Vagina (tissue), 2 donors: Measurements from ENCODE around the gene ZNF324B. TPM values are rescaled to one million over a fixed set of nuclear protein-coding genes. Genes with fewer than 3 reads are reported as not detected.

Experiments used
- DNase-seq, 2 donors: peaks; one replicate each; pipeline ENCODE4 v3.0.0-alpha.2; 2017; ENCODE audit errors: extremely low spot score in 2 of 2
- H3K27ac ChIP-seq: fragments of 200-600 bp; sonication (generic); one replicate; pipeline ENCODE4 v1.5.1; 2019
- H3K27me3 ChIP-seq: fragments of 200-600 bp; sonication (generic); one replicate; pipeline ENCODE4 v1.5.1; 2019
- H3K36me3 ChIP-seq, 2 donors: fragments of 200-600 bp; sonication (generic); one replicate each; pipeline ENCODE4 v1.5.1; 2017 to 2019
- H3K4me1 ChIP-seq: fragments of 200-600 bp; sonication (generic); one replicate; pipeline ENCODE4 v1.5.1; 2019
- H3K4me3 ChIP-seq, 2 donors: fragments of 200-600 bp; sonication (generic); 1 replicate in 1 of 2; 2 replicates in 1 of 2; pipeline ENCODE4 v1.5.1; 2016 to 2019
- H3K9me3 ChIP-seq: fragments of 200-600 bp; sonication (generic); one replicate; pipeline ENCODE4 v1.5.1; 2019
- POLR2A ChIP-seq, 2 donors: fragments of 450-650 bp; IDR thresholded peaks; one replicate each; pipeline ENCODE4 v1.6.1; 2017; ENCODE audit warnings: antibody characterized with exemption in 2 of 2, mild to moderate bottlenecking in 2 of 2, moderate library complexity in 2 of 2
- POLR2AphosphoS5 ChIP-seq, 2 donors: sonication (generic); formaldehyde crosslinking; IDR thresholded peaks; one replicate each; pipeline ENCODE4 v1.9.0; 2017; ENCODE audit warnings: antibody characterized with exemption in 2 of 2, mild to moderate bottlenecking in 2 of 2, low read depth in 1 of 2; ENCODE audit not compliant: insufficient read depth in 1 of 2
- intact Hi-C: fragments of 100-400 bp; cut with DNase I; formaldehyde crosslinking; loops from one replicate; pipeline ENCODE4 v1.15.1; 2023
- small RNA-seq: library from RNA; depleted of rRNA; stranded (forward); fragments of <200 nt; gene quantifications from one replicate; pipeline ENCODE3, GENCODE V24; 2016
- total RNA-seq: library from RNA; depleted of rRNA; stranded (reverse); fragments of >200 nt; gene quantifications from one replicate; pipeline ENCODE4 v1.2.3, GENCODE V29; 2016
- TF ChIP-seq, protein P1 (sequence below), 3 experiments: fragments of 450-650 bp in 2 of 3; fragments of 200-600 bp in 1 of 3; sonication (generic) in 1 of 3; IDR thresholded peaks; one replicate each; pipeline ENCODE4 v1.5.1; 2017 to 2019; ENCODE audit warnings: antibody characterized with exemption in 3 of 3, mild to moderate bottlenecking in 2 of 3, moderate library complexity in 2 of 3

ZNF324B gene
- total RNA-seq, 1 donor from 2014 or later: 4.2 TPM

DNA sequence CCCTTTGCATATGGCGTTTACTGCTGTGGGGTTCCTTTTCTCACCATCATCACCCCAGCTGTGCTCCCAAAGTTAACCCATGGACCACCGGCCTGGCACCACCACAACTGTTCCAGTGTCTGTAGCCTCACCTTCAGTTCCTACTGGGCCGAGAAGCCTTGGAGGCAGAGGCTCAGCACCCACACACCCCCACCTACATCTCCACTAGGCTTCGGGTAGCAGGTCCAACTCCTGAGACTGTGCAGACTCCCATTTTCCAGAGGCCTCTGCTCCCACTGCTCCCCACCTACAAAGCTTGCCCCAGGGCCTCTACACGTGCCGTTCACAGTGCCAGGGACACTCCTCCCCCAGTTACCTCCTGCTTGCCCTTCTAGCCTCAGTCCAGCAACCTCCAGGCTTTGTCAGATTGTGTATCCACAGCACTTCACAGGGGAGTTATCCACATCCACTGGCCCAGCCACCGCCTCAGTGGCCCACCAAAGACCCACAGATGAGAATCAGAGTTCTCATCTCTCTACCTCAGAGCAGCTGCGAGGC lies 46.3 kb downstream of the ZNF324B start:
- Histone ChIP-seq H3K27ac (no peak overlapping the region), H3K4me3 (no peak overlapping the region), H3K4me1 (peaks cover 28% of the 10 kb centered on the region), H3K36me3 (no peaks in the 10 kb centered on the region), H3K27me3 (no peaks in the 10 kb centered on the region), H3K9me3 (no peaks in the 10 kb centered on the region)
- DNase-seq: no peak
- TF ChIP-seq, protein P1, sequence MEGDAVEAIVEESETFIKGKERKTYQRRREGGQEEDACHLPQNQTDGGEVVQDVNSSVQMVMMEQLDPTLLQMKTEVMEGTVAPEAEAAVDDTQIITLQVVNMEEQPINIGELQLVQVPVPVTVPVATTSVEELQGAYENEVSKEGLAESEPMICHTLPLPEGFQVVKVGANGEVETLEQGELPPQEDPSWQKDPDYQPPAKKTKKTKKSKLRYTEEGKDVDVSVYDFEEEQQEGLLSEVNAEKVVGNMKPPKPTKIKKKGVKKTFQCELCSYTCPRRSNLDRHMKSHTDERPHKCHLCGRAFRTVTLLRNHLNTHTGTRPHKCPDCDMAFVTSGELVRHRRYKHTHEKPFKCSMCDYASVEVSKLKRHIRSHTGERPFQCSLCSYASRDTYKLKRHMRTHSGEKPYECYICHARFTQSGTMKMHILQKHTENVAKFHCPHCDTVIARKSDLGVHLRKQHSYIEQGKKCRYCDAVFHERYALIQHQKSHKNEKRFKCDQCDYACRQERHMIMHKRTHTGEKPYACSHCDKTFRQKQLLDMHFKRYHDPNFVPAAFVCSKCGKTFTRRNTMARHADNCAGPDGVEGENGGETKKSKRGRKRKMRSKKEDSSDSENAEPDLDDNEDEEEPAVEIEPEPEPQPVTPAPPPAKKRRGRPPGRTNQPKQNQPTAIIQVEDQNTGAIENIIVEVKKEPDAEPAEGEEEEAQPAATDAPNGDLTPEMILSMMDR (IDR thresholded peaks at IDR 0.05): no peak
- TF ChIP-seq POLR2A (IDR thresholded peaks at IDR 0.05) (no peak), POLR2AphosphoS5 (IDR thresholded peaks at IDR 0.05; ENCODE audit: insufficient read depth in 1 of 2, low read depth in 1 of 2) (no peak)
- intact Hi-C loops: no loop called here

DNA sequence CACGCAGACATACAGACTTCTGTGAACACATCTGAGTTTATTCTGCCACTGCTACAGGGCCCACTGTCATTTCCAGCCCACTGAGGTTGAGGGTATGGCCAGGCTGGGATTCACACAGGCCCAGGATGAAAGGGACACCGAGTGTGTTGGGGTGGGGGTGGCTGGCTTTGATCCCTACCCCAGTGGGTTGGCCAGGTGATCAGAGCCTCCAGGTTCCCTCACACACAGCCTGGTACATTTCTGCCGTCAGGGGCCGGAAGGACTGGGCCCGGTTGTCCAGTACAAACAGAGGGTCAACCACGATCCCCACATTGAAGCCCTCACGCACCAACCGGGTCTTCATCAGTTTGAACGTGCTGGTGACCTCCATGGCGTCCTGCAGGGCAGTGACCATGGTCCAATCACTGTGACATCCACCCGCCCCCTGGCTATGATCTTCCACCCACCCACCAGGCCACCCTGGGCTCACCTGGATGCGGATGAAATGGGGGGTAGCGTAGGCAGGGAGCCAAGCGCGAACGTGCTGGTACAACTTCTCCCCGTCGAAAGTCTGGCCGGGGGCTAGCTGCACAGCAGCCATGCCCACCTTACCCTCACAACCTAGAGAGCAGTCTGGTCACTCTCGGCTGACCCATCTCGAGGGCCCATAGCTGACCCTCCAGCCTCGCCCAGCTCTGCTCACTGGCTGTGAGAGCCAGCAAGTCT lies 47.0 kb downstream of the ZNF324B start:
- no peak overlapping the region for H3K27ac ChIP-seq
- no peak for DNase-seq

DNA sequence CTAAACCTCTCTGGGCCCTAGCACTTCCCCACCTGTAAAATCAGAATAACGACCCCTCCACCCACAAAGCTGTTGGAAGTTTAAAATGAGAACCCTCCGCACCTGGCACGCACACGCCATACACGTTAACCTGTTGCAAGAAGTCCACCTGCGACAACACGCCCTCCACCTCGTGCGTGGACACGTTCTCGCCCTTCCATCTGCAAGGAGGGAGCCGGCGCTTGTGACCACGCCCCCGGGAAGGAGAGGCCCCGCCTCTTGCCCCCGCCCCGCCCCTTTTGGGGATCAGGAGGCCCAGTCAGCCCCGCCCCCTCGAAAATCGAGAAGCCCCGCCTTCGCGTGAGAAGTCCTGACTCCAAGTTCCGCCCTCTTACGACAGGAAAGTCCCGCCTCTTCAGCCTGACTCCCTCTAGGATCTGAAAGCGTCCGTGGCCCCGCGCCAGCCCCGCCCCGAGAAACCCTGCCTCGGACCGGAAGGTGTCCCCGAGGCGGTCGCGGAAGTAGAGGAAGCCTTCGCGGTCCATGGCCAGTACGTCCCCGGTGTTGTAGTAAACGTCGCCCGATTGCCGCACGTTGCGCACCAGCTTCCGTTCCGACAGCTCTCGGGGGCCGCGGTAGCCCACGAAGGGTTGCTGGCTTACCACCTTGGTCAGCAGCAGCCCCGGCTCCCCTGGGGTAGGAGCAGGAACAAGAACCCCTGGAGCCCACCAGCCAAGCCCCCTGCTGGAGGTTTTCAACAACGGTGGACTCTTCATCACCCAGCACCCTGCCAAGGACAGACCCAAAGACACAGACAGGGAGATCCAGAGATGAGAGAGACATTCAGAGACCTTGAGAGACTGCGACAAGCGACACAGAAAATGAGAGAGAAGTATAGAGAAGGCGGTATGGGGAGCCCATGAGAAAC lies 47.9 kb downstream of the ZNF324B start:
- intact Hi-C loops: no loop called here
- Histone ChIP-seq H3K4me1 (peaks cover 28% of the 10 kb centered on the region), H3K4me3 (peak overlapping the region; percentile 51 to 75)

More for the DNA sequence above, 47.0 kb downstream of the ZNF324B start:
- H3K36me3 ChIP-seq: no peaks in the 10 kb centered on the region
- H3K27me3 ChIP-seq: no peaks in the 10 kb centered on the region
- no peaks in the 10 kb centered on the region for H3K9me3 ChIP-seq
- TF ChIP-seq, protein P1 (IDR thresholded peaks at IDR 0.05): no peak
- TF ChIP-seq POLR2AphosphoS5 (IDR thresholded peaks at IDR 0.05; ENCODE audit: insufficient read depth in 1 of 2, low read depth in 1 of 2) (no peak), POLR2A (IDR thresholded peaks at IDR 0.05) (no peak)
- H3K4me1 ChIP-seq: peaks cover 28% of the 10 kb centered on the region
- intact Hi-C loops: no loop called here
- H3K4me3 ChIP-seq: peak overlapping the region; percentile 51 to 75

DNA sequence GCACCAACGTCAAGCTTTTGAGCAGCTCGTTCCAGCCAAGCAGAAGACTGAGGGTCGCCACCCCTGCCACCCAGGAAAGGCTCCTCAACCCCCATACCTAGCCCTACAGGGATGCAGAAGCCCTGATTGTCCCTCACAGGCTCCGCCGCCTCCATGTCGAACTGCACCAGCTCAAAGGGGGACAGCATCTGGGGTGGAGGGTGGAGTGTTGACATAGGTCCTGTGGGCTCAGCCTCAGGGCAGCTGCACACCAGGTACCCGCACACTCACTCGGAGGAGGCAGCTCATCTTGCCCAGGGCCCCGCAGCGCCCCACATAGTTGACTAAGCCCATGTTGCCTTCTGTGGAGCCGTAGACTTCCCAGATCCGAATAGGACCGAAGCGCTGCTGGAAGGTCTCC lies 48.8 kb downstream of the ZNF324B start:
- Histone ChIP-seq H3K36me3 (no peaks in the 10 kb centered on the region), H3K4me1 (peaks cover 28% of the 10 kb centered on the region), H3K27ac (no peak overlapping the region), H3K4me3 (peak overlapping the region in 1 of 2 donors; percentile 75), H3K9me3 (no peaks in the 10 kb centered on the region), H3K27me3 (no peaks in the 10 kb centered on the region)
- intact Hi-C loops: no loop called here
- TF ChIP-seq, protein P1 (IDR thresholded peaks at IDR 0.05): no peak
- TF ChIP-seq POLR2A (IDR thresholded peaks at IDR 0.05) (no peak), POLR2AphosphoS5 (IDR thresholded peaks at IDR 0.05; ENCODE audit: insufficient read depth in 1 of 2, low read depth in 1 of 2) (no peak)
- no peak for DNase-seq

More for the DNA sequence above, 47.9 kb downstream of the ZNF324B start:
- H3K27ac ChIP-seq: peak overlapping the region; percentile 59
- no peaks in the 10 kb centered on the region for H3K27me3 ChIP-seq
- no peaks in the 10 kb centered on the region for H3K36me3 ChIP-seq
- TF ChIP-seq POLR2AphosphoS5 (IDR thresholded peaks at IDR 0.05; ENCODE audit: insufficient read depth in 1 of 2, low read depth in 1 of 2): peak; percentile 87 to 95
- TF ChIP-seq, protein P1 (IDR thresholded peaks at IDR 0.05): peak in 1 of 3 experiments; percentile 2
- TF ChIP-seq POLR2A (IDR thresholded peaks at IDR 0.05): peak in 1 of 2 donors; percentile 23
- H3K9me3 ChIP-seq: no peaks in the 10 kb centered on the region
- peak in 1 of 2 donors; percentile 99 for DNase-seq

Small RNA genes within 50 kb of the gene (small RNA-seq; reads per million reads assigned to genes)
- gene RN7SL693P (not detected), gene RNU6-1337P (not detected)

Other genes with a start within 250 kb of the ZNF324B start
- 20.1 TPM for gene ZNF544, start 222.7 kb upstream of the ZNF324B start, total RNA-seq
- 6.4 TPM for gene ZNF8, start 172.7 kb upstream of the ZNF324B start, total RNA-seq
- gene ERVK3-1, start 146.2 kb upstream of the ZNF324B start, total RNA-seq: 45.9 TPM
- gene ZSCAN22, start 124.6 kb upstream of the ZNF324B start, total RNA-seq: 3.9 TPM
- gene A1BG, start 98.1 kb upstream of the ZNF324B start, total RNA-seq: 48.9 TPM
- 3.4 TPM for gene ZNF497, start 88.9 kb upstream of the ZNF324B start, total RNA-seq
- 1.2 TPM for gene ZNF837, start 70.6 kb upstream of the ZNF324B start, total RNA-seq
- gene RPS5, start 64.4 kb upstream of the ZNF324B start, total RNA-seq: 1,974 TPM
- 0.98 TPM for gene RNF225, start 56.0 kb upstream of the ZNF324B start, total RNA-seq
- gene ZNF584, start 43.0 kb upstream of the ZNF324B start, total RNA-seq: 16.7 TPM
- gene ZNF132, start 11.5 kb upstream of the ZNF324B start, total RNA-seq: 5.2 TPM
- 17.2 TPM for gene ZNF324, start 15.5 kb downstream of the ZNF324B start, total RNA-seq
- gene ZNF446, start 24.7 kb downstream of the ZNF324B start, total RNA-seq: 10.6 TPM
- gene SLC27A5, start 60.4 kb downstream of the ZNF324B start, total RNA-seq: 35.8 TPM
- 14.0 TPM for gene ZBTB45, start 68.2 kb downstream of the ZNF324B start, total RNA-seq
- 274 TPM for gene TRIM28, start 92.4 kb downstream of the ZNF324B start, total RNA-seq
- gene CHMP2A, start 103.5 kb downstream of the ZNF324B start, total RNA-seq: 76.4 TPM
- gene UBE2M, start 107.0 kb downstream of the ZNF324B start, total RNA-seq: 33.6 TPM
- gene MZF1, start 121.7 kb downstream of the ZNF324B start, total RNA-seq: 32.2 TPM